Aorta (tissue), 5 donors: ENCODE results near the gene A1CF. TPM values are rescaled to one million over a fixed set of nuclear protein-coding genes. Genes with fewer than 3 reads are reported as not detected.

Source experiments
- ATAC-seq: fragments of 200-7000 bp; cut with Tn5 transposase; one replicate; pipeline ENCODE4 v1.9.1; 2022; ENCODE audit warnings: moderate library complexity; ENCODE audit not compliant: low FRiP score
- DNase-seq, 2 donors: peaks; one replicate each; pipeline ENCODE4 v3.0.0-alpha.2; 2020
- H3K27ac ChIP-seq, 2 donors: one replicate each; pipeline ENCODE4 v1.5.1; 2013; ENCODE audit warnings: low read length in 2 of 2, mild to moderate bottlenecking in 2 of 2, moderate library complexity in 2 of 2, control low read depth in 1 of 2, inconsistent platforms in 1 of 2, low read depth in 1 of 2
- H3K27me3 ChIP-seq, 2 donors: one replicate each; pipeline ENCODE4 v1.6.1; 2013; ENCODE audit warnings: control low read depth in 1 of 2, low read length in 1 of 2, mild to moderate bottlenecking in 1 of 2, moderate library complexity in 1 of 2; ENCODE audit not compliant: insufficient read depth in 2 of 2, control insufficient read depth in 1 of 2
- H3K36me3 ChIP-seq, 2 donors: one replicate each; pipeline ENCODE4 v1.6.1; 2013; ENCODE audit warnings: control low read depth in 1 of 2, low read length in 1 of 2, mild to moderate bottlenecking in 1 of 2; ENCODE audit not compliant: insufficient read depth in 2 of 2, control insufficient read depth in 1 of 2
- H3K4me1 ChIP-seq, 2 donors: one replicate each; pipeline ENCODE4 v1.6.1; 2013; ENCODE audit warnings: low read length in 2 of 2, control low read depth in 1 of 2, mild to moderate bottlenecking in 1 of 2, moderate library complexity in 1 of 2; ENCODE audit not compliant: insufficient read depth in 2 of 2, control insufficient read depth in 1 of 2
- H3K4me3 ChIP-seq, 2 donors: one replicate each; pipeline ENCODE4 v1.5.1; 2013; ENCODE audit warnings: low read length in 2 of 2, control low read depth in 1 of 2, mild to moderate bottlenecking in 1 of 2
- H3K9me3 ChIP-seq: one replicate; pipeline ENCODE4 v1.6.1; 2013; ENCODE audit warnings: mild to moderate bottlenecking, low read length; ENCODE audit not compliant: control insufficient read depth
- WGBS, 2 donors: extraction: QIAGEN DNeasy Blood & Tissue Kit; methylation state at CpG; one replicate each; pipeline ENCODE4 v1.1.7; 2013; 5-methylcytosine and 5-hydroxymethylcytosine counted together
- intact Hi-C, 2 donors: fragments of 100-400 bp; cut with DNase I; formaldehyde crosslinking; loops; one replicate each; pipeline versions ENCODE4 v1.14.2 to v1.15.0; 2022
- polyA plus RNA-seq, 2 donors: library from polyadenylated mRNA; stranded (reverse); fragments of 200-250 nt; gene quantifications; one replicate each; pipeline ENCODE4 v1.2.3, GENCODE V29; 2013
- total RNA-seq, 2 donors: library from RNA; stranded (reverse); fragmentation: NEBNext Ultra II Directional; extraction: Animal tissue kit (Norgen Biotek cat#: 25700); gene quantifications; one replicate each; pipeline ENCODE4 v1.2.1, GENCODE V29; 2021
- donor health status: healthy with polysubstance abuse.
- donor health status: Bipolar disorder and iron deficiency.
- donor health status: DM: no; HTN: no; CAD: no.
- donor health status: DM: no; HTN: no; CAD: no.
- donor health status: DM: yes; HTN: yes; CAD: no.

Gene A1CF
- total and polyA plus RNA-seq, 4 donors, result 4.8 TPM; not detected in 3

GRCh38 chr10:50853557-50853956 is 31.9 kb downstream of the A1CF start:
- H3K9me3 ChIP-seq, result no peaks in the 10 kb centered on the region
- H3K36me3 ChIP-seq, result no peaks in the 10 kb centered on the region
- ATAC-seq, result no peak
- no peaks in the 10 kb centered on the region for H3K27me3 ChIP-seq
- no peak overlapping the region for H3K27ac ChIP-seq
- no peak for DNase-seq
- intact Hi-C loops, result no loop called here
- H3K4me3 ChIP-seq, result no peak overlapping the region
- H3K4me1 ChIP-seq, result no peaks in the 10 kb centered on the region
- 89 to 92% methylated on average over 3 of the region's 3 CpGs for WGBS, 2 donors

- intact Hi-C loops, result no loop called here
- H3K36me3 ChIP-seq, result no peaks in the 10 kb centered on the region
- H3K27ac ChIP-seq, result no peak overlapping the region
- no peaks in the 10 kb centered on the region for H3K4me1 ChIP-seq
- no peak overlapping the region for H3K4me3 ChIP-seq
- ATAC-seq (no peak), DNase-seq (no peak)
- no peaks in the 10 kb centered on the region for H3K9me3 ChIP-seq
- H3K27me3 ChIP-seq, result no peaks in the 10 kb centered on the region
- 62 to 66% methylated on average over 6 of the region's 6 CpGs for WGBS, 2 donors
Observed at GRCh38 chr10:50851884-50852671, 33.3 kb downstream of the A1CF start.

GRCh38 chr10:50850578-50851230 is 34.7 kb downstream of the A1CF start:
- Histone ChIP-seq H3K27ac (no peak overlapping the region), H3K9me3 (no peaks in the 10 kb centered on the region), H3K4me1 (no peaks in the 10 kb centered on the region), H3K4me3 (no peak overlapping the region), H3K27me3 (no peaks in the 10 kb centered on the region), H3K36me3 (no peaks in the 10 kb centered on the region)
- intact Hi-C loops, result no loop called here
- DNase-seq (no peak), ATAC-seq (no peak)
- 54 to 64% methylated on average over 5 of the region's 5 CpGs for WGBS, 2 donors

GRCh38 chr10:50846753-50847152 is 38.7 kb downstream of the A1CF start:
- Histone ChIP-seq H3K9me3 (no peaks in the 10 kb centered on the region), H3K4me1 (no peaks in the 10 kb centered on the region), H3K27ac (no peak overlapping the region), H3K4me3 (no peak overlapping the region), H3K36me3 (no peaks in the 10 kb centered on the region), H3K27me3 (no peaks in the 10 kb centered on the region)
- intact Hi-C loops, result no loop called here
- no peak for ATAC-seq
- WGBS, 2 donors, result 75 to 80% methylated on average over 1 of the region's 1 CpG
- no peak for DNase-seq

- Histone ChIP-seq H3K36me3 (no peaks in the 10 kb centered on the region), H3K4me3 (no peak overlapping the region), H3K27ac (no peak overlapping the region), H3K27me3 (no peaks in the 10 kb centered on the region), H3K9me3 (peaks cover 2% of the 10 kb centered on the region), H3K4me1 (no peaks in the 10 kb centered on the region)
- ATAC-seq, result no peak
- WGBS, 2 donors, result 57 to 61% methylated on average over 1 of the region's 1 CpG
- DNase-seq, result no peak
- intact Hi-C loops, result no loop called here
Observed at GRCh38 chr10:50837095-50837494, 48.3 kb downstream of the A1CF start.

GRCh38 chr10:50832171-50832751 is 53.2 kb downstream of the A1CF start:
- intact Hi-C loops, result no loop called here

GRCh38 chr10:50830066-50830465 is 55.4 kb downstream of the A1CF start:
- Histone ChIP-seq H3K9me3 (no peaks in the 10 kb centered on the region), H3K27ac (no peak overlapping the region), H3K36me3 (no peaks in the 10 kb centered on the region), H3K27me3 (no peaks in the 10 kb centered on the region), H3K4me3 (no peak overlapping the region), H3K4me1 (no peaks in the 10 kb centered on the region)
- ATAC-seq, result no peak
- intact Hi-C loops, result no loop called here
- 91 to 94% methylated on average over 1 of the region's 1 CpG for WGBS, 2 donors
- DNase-seq, result no peak

More at GRCh38 chr10:50832171-50832751, 53.2 kb downstream of the A1CF start:
- WGBS, 2 donors, result 67 to 70% methylated on average over 3 of the region's 3 CpGs
- ATAC-seq, result no peak
- no peaks in the 10 kb centered on the region for H3K36me3 ChIP-seq
- H3K4me1 ChIP-seq, result no peaks in the 10 kb centered on the region
- peaks cover 1% of the 10 kb centered on the region for H3K9me3 ChIP-seq
- H3K27me3 ChIP-seq, result no peaks in the 10 kb centered on the region
- no peak overlapping the region for H3K4me3 ChIP-seq
- no peak overlapping the region for H3K27ac ChIP-seq
- DNase-seq, result no peak

- Histone ChIP-seq H3K4me3 (no peak overlapping the region), H3K36me3 (no peaks in the 10 kb centered on the region), H3K27ac (no peak overlapping the region), H3K9me3 (no peaks in the 10 kb centered on the region), H3K27me3 (no peaks in the 10 kb centered on the region), H3K4me1 (no peaks in the 10 kb centered on the region)
- DNase-seq, result no peak
- no peak for ATAC-seq
- WGBS, 2 donors, result 66 to 68% methylated on average over 1 of the region's 1 CpG
- intact Hi-C loops, result no loop called here
Observed at GRCh38 chr10:50824782-50825181, 60.6 kb downstream of the A1CF start.

GRCh38 chr10:50823789-50824188 is 61.6 kb downstream of the A1CF start:
- H3K27me3 ChIP-seq, result no peaks in the 10 kb centered on the region
- no peaks in the 10 kb centered on the region for H3K36me3 ChIP-seq
- intact Hi-C loops, result no loop called here
- H3K4me3 ChIP-seq, result no peak overlapping the region
- DNase-seq, result no peak
- H3K4me1 ChIP-seq, result no peaks in the 10 kb centered on the region
- no peak overlapping the region for H3K27ac ChIP-seq
- 4 to 10% methylated on average over 4 of the region's 4 CpGs for WGBS, 2 donors
- H3K9me3 ChIP-seq, result no peaks in the 10 kb centered on the region
- no peak for ATAC-seq
